SK-N-SH treated with all-trans-retinoic acid at 6 μM for 48 hours (cell line): ENCODE measurements around the gene AGBL1.

ENCODE experiments used
- ATAC-seq: fragments of 200-7000 bp; cut with Tn5 transposase; 3 replicates; pipeline ENCODE4 v1.9.1; 2020; ENCODE audit warnings: mild to moderate bottlenecking, moderate library complexity
- BACH2 ChIP-seq: fragments of 250-450 bp; sonication (Bioruptor Pico); IDR thresholded peaks from 2 replicates; pipeline ENCODE4 v1.9.0; 2021; ENCODE audit warnings: mild to moderate bottlenecking, borderline replicate concordance
- CSDC2 ChIP-seq: fragments of 250-450 bp; sonication (Bioruptor Pico); IDR thresholded peaks from 2 replicates; pipeline ENCODE4 v1.5.0; 2020; ENCODE audit warnings: mild to moderate bottlenecking, moderate library complexity
- ESRRG ChIP-seq: fragments of 250-450 bp; sonication (Bioruptor Pico); IDR thresholded peaks from 2 replicates; pipeline ENCODE4 v1.6.1; 2021; ENCODE audit warnings: mild to moderate bottlenecking
- GLIS3 ChIP-seq: fragments of 250-450 bp; sonication (Bioruptor Pico); IDR thresholded peaks from 2 replicates; pipeline ENCODE4 v1.5.0; 2020; ENCODE audit warnings: mild to moderate bottlenecking, moderate library complexity
- ISL1 ChIP-seq: fragments of 250-450 bp; sonication (Bioruptor Pico); IDR thresholded peaks from 2 replicates; pipeline ENCODE4 v2.1.2; 2022; ENCODE audit warnings: mild to moderate bottlenecking, moderate library complexity
- OSR1 ChIP-seq: fragments of 250-450 bp; sonication (Bioruptor Pico); IDR thresholded peaks from 2 replicates; pipeline ENCODE4 v1.8.0; 2022; ENCODE audit warnings: moderate library complexity, mild to moderate bottlenecking, inconsistent platforms
- PPARA ChIP-seq: fragments of 250-450 bp; sonication (Bioruptor Pico); IDR thresholded peaks from 2 replicates; pipeline ENCODE4 v1.5.0; 2020; ENCODE audit warnings: mild to moderate bottlenecking, borderline replicate concordance
- RARB ChIP-seq: fragments of 250-450 bp; sonication (Bioruptor Pico); IDR thresholded peaks from 2 replicates; pipeline ENCODE4 v1.8.0; 2021; ENCODE audit warnings: mild to moderate bottlenecking, moderate library complexity
- SNAI2 ChIP-seq: fragments of 250-450 bp; sonication (Bioruptor Pico); IDR thresholded peaks from 2 replicates; pipeline ENCODE4 v1.5.0; 2020; ENCODE audit warnings: mild to moderate bottlenecking, moderate library complexity
- TCF4 ChIP-seq: fragments of 250-450 bp; sonication (Bioruptor Pico); IDR thresholded peaks from 2 replicates; pipeline ENCODE4 v1.8.0; 2021; ENCODE audit warnings: mild to moderate bottlenecking, moderate library complexity, borderline replicate concordance
- TOX ChIP-seq: fragments of 250-450 bp; sonication (Bioruptor Pico); IDR thresholded peaks from 2 replicates; pipeline ENCODE4 v1.8.0; 2021; ENCODE audit warnings: mild to moderate bottlenecking, moderate library complexity, borderline replicate concordance
- ZC3H10 ChIP-seq: fragments of 250-450 bp; sonication (Bioruptor Pico); IDR thresholded peaks from 2 replicates; pipeline ENCODE4 v1.5.1; 2021; ENCODE audit warnings: mild to moderate bottlenecking, moderate library complexity
- ZFP3 ChIP-seq: fragments of 250-450 bp; sonication (Bioruptor Pico); IDR thresholded peaks from 2 replicates; pipeline ENCODE4 v1.5.0; 2020; ENCODE audit warnings: mild to moderate bottlenecking, moderate library complexity
- ZFP30 ChIP-seq: fragments of 450-650 bp; formaldehyde crosslinking; IDR thresholded peaks from 2 replicates; pipeline ENCODE4 v1.5.0; 2022; ENCODE audit warnings: mild to moderate bottlenecking, moderate library complexity
- ZNF565 ChIP-seq: fragments of 450-650 bp; formaldehyde crosslinking; conservative IDR thresholded peaks from 2 replicates; pipeline ENCODE4 v1.5.0; 2020; ENCODE audit warnings: low read depth, mild to moderate bottlenecking, moderate library complexity
- ZNF70 ChIP-seq: fragments of 450-650 bp; formaldehyde crosslinking; IDR thresholded peaks from 2 replicates; pipeline ENCODE4 v1.5.0; 2020; ENCODE audit warnings: mild to moderate bottlenecking, moderate library complexity
- ZNF8 ChIP-seq: fragments of 450-650 bp; formaldehyde crosslinking; IDR thresholded peaks from 2 replicates; pipeline ENCODE4 v1.5.0; 2020; ENCODE audit warnings: mild to moderate bottlenecking, moderate library complexity
- TF ChIP-seq, protein P1 (sequence below): fragments of 250-450 bp; sonication (Bioruptor Pico); IDR thresholded peaks from 2 replicates; pipeline ENCODE4 v1.5.1; 2020; ENCODE audit warnings: low read depth, mild to moderate bottlenecking, moderate library complexity
- TF ChIP-seq, protein P2 (sequence below): fragments of 250-450 bp; sonication (Bioruptor Pico); IDR thresholded peaks from 2 replicates; pipeline ENCODE4 v1.5.1; 2021; ENCODE audit warnings: mild to moderate bottlenecking, moderate library complexity
- TF ChIP-seq, protein P3 (sequence below): fragments of 250-450 bp; sonication (Bioruptor Pico); IDR thresholded peaks from 2 replicates; pipeline ENCODE4 v1.8.0; 2020; ENCODE audit warnings: mild to moderate bottlenecking, moderate library complexity, borderline replicate concordance
- TF ChIP-seq, protein P4 (sequence below): fragments of 250-450 bp; sonication (Bioruptor Pico); IDR thresholded peaks from 2 replicates; pipeline ENCODE4 v1.8.0; 2021; ENCODE audit warnings: low read depth, mild to moderate bottlenecking, moderate library complexity, borderline replicate concordance
- TF ChIP-seq, protein P5 (sequence below): fragments of 250-450 bp; sonication (Bioruptor Pico); IDR thresholded peaks from 2 replicates; pipeline ENCODE4 v1.5.0; 2020; ENCODE audit warnings: mild to moderate bottlenecking, moderate library complexity

The AGBL1 gene

DNA sequence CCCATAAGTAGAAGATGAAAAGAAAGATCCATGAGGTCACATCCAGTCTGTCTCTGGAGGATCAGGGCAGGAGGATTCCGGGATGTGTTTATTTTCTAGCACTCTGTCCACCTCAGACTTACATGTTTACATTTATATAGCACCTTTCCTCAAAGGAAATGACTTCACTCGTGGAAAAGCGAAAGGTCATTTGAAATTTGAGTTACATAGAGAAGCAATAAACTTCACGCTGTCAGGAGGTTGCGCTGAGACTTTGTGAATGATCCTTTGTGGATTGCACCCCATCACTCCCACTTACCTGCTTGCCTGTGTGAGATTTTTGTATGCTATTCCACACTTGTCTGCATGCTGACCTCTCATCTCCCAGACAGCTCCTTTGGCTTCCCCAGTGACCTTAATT, 540.5 kb downstream of the AGBL1 start:
- no peak for ATAC-seq

DNA sequence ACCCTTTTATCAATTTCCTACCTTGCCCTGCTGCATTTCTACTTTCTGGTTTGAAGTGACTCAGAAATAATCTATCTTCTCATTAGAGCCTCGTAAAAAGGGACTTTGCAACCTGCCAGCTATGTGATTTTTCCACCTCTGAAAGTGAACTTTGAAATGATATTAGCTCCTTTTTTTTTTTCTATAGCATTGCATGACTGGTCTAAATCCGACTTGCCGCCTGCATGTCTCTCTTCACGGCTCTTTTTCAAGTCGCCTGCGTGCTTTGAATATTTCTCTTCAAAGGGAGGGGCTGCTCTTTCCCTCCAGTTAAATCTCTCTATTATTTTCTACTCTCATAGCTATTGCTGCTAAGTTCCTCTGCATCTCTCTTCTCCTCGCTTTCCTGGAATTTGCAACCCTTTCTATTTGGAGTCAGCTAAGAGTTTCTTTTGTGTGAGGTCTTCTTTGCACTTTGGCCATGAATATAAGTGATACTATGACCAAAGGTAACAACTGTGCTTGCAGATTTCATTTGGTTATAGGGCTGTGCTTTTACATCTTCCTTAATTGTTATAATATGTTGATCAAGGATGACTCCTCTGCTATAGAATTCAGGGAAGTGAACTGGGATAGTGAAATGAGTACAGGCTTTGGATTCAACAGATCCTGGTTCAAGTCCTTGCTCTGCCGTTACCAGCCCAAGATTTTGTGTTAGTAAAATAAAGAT, 541.1 kb downstream of the AGBL1 start:
- no peak for ATAC-seq
- TF ChIP-seq GLIS3 (CRISPR knock-in tag) (no peak), BACH2 (CRISPR knock-in tag) (no peak), TCF4 (CRISPR knock-in tag) (no peak), RARB (no peak), TOX (CRISPR knock-in tag) (no peak), ZNF8 (CRISPR knock-in tag) (no peak), ESRRG (no peak), ZNF565 (CRISPR knock-in tag) (no peak), OSR1 (CRISPR knock-in tag) (no peak), PPARA (no peak), ZNF70 (CRISPR knock-in tag) (no peak), CSDC2 (CRISPR knock-in tag) (no peak), ZC3H10 (CRISPR knock-in tag) (no peak)
- TF ChIP-seq, protein P1, sequence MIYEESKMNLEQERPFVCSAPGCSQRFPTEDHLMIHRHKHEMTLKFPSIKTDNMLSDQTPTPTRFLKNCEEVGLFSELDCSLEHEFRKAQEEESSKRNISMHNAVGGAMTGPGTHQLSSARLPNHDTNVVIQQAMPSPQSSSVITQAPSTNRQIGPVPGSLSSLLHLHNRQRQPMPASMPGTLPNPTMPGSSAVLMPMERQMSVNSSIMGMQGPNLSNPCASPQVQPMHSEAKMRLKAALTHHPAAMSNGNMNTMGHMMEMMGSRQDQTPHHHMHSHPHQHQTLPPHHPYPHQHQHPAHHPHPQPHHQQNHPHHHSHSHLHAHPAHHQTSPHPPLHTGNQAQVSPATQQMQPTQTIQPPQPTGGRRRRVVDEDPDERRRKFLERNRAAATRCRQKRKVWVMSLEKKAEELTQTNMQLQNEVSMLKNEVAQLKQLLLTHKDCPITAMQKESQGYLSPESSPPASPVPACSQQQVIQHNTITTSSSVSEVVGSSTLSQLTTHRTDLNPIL (CRISPR knock-in tag) = no peak
- TF ChIP-seq, protein P2, sequence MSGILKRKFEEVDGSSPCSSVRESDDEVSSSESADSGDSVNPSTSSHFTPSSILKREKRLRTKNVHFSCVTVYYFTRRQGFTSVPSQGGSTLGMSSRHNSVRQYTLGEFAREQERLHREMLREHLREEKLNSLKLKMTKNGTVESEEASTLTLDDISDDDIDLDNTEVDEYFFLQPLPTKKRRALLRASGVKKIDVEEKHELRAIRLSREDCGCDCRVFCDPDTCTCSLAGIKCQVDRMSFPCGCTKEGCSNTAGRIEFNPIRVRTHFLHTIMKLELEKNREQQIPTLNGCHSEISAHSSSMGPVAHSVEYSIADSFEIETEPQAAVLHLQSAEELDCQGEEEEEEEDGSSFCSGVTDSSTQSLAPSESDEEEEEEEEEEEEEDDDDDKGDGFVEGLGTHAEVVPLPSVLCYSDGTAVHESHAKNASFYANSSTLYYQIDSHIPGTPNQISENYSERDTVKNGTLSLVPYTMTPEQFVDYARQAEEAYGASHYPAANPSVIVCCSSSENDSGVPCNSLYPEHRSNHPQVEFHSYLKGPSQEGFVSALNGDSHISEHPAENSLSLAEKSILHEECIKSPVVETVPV = no peak
- TF ChIP-seq, protein P3, sequence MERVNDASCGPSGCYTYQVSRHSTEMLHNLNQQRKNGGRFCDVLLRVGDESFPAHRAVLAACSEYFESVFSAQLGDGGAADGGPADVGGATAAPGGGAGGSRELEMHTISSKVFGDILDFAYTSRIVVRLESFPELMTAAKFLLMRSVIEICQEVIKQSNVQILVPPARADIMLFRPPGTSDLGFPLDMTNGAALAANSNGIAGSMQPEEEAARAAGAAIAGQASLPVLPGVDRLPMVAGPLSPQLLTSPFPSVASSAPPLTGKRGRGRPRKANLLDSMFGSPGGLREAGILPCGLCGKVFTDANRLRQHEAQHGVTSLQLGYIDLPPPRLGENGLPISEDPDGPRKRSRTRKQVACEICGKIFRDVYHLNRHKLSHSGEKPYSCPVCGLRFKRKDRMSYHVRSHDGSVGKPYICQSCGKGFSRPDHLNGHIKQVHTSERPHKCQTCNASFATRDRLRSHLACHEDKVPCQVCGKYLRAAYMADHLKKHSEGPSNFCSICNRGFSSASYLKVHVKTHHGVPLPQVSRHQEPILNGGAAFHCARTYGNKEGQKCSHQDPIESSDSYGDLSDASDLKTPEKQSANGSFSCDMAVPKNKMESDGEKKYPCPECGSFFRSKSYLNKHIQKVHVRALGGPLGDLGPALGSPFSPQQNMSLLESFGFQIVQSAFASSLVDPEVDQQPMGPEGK (CRISPR knock-in tag) = no peak
- TF ChIP-seq, protein P4, sequence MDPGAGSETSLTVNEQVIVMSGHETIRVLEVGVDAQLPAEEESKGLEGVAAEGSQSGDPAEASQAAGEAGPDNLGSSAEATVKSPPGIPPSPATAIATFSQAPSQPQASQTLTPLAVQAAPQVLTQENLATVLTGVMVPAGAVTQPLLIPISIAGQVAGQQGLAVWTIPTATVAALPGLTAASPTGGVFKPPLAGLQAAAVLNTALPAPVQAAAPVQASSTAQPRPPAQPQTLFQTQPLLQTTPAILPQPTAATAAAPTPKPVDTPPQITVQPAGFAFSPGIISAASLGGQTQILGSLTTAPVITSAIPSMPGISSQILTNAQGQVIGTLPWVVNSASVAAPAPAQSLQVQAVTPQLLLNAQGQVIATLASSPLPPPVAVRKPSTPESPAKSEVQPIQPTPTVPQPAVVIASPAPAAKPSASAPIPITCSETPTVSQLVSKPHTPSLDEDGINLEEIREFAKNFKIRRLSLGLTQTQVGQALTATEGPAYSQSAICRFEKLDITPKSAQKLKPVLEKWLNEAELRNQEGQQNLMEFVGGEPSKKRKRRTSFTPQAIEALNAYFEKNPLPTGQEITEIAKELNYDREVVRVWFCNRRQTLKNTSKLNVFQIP (CRISPR knock-in tag) = no peak

More for the DNA sequence above, 540.5 kb downstream of the AGBL1 start:
- TF ChIP-seq TOX (CRISPR knock-in tag) (no peak), ZFP30 (CRISPR knock-in tag) (no peak), ZNF70 (CRISPR knock-in tag) (no peak), OSR1 (CRISPR knock-in tag) (no peak), ZFP3 (CRISPR knock-in tag) (no peak), ZC3H10 (CRISPR knock-in tag) (no peak), SNAI2 (no peak), ISL1 (CRISPR knock-in tag) (no peak), ZNF8 (CRISPR knock-in tag) (no peak), ZNF565 (CRISPR knock-in tag) (no peak), ESRRG (no peak), BACH2 (CRISPR knock-in tag) (no peak)
- TF ChIP-seq, protein P5, sequence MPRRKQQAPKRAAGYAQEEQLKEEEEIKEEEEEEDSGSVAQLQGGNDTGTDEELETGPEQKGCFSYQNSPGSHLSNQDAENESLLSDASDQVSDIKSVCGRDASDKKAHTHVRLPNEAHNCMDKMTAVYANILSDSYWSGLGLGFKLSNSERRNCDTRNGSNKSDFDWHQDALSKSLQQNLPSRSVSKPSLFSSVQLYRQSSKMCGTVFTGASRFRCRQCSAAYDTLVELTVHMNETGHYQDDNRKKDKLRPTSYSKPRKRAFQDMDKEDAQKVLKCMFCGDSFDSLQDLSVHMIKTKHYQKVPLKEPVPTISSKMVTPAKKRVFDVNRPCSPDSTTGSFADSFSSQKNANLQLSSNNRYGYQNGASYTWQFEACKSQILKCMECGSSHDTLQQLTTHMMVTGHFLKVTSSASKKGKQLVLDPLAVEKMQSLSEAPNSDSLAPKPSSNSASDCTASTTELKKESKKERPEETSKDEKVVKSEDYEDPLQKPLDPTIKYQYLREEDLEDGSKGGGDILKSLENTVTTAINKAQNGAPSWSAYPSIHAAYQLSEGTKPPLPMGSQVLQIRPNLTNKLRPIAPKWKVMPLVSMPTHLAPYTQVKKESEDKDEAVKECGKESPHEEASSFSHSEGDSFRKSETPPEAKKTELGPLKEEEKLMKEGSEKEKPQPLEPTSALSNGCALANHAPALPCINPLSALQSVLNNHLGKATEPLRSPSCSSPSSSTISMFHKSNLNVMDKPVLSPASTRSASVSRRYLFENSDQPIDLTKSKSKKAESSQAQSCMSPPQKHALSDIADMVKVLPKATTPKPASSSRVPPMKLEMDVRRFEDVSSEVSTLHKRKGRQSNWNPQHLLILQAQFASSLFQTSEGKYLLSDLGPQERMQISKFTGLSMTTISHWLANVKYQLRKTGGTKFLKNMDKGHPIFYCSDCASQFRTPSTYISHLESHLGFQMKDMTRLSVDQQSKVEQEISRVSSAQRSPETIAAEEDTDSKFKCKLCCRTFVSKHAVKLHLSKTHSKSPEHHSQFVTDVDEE (CRISPR knock-in tag) = no peak
- TF ChIP-seq, protein P4 (CRISPR knock-in tag) = no peak
- TF ChIP-seq, protein P2 = no peak
